DMS53 treated with DMSO at 0.1 percent for 48 hours (cell line): ENCODE results near the gene ARHGAP18.

ENCODE experiments used
- DNase-seq: peaks from one replicate; lab custom pipeline; 2025; ENCODE audit not compliant: unreplicated experiment; lab: John Stamatoyannopoulos, UW

Gene ARHGAP18

GRCh38 chr6:129726650-129727049 is 16.7 kb upstream of the ARHGAP18 start:
- DNase-seq = no peak

- DNase-seq = no peak
Measured at GRCh38 chr6:129725341-129725740, 15.4 kb upstream of the ARHGAP18 start.

DNA sequence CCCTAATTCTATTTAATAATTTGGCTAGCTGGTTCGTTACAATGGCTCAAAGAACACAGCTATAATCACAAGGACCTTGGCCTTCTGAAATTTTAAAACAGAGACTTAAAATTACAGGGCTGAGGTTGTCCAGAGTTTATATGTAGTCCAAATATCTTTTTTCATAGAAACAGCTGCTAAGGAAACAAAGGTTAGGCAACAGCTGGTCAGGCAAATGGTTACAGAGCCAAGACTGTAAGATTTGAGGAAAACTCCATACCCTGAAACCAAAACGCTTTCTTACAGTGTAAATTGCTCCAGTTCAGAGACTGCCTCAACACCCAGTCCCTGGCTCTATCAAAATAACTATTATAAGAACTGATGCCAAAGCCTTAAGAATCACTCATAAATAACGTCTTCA is 9.7 kb upstream of the ARHGAP18 start:
- no peak for DNase-seq

- no peak for DNase-seq
Measured at GRCh38 chr6:129717277-129717676, 7.3 kb upstream of the ARHGAP18 start.

GRCh38 chr6:129713806-129714333 is 3.9 kb upstream of the ARHGAP18 start:
- DNase-seq = no peak

- no peak for DNase-seq
Measured at GRCh38 chr6:129711271-129711631, 1.3 kb upstream of the ARHGAP18 start.

DNA sequence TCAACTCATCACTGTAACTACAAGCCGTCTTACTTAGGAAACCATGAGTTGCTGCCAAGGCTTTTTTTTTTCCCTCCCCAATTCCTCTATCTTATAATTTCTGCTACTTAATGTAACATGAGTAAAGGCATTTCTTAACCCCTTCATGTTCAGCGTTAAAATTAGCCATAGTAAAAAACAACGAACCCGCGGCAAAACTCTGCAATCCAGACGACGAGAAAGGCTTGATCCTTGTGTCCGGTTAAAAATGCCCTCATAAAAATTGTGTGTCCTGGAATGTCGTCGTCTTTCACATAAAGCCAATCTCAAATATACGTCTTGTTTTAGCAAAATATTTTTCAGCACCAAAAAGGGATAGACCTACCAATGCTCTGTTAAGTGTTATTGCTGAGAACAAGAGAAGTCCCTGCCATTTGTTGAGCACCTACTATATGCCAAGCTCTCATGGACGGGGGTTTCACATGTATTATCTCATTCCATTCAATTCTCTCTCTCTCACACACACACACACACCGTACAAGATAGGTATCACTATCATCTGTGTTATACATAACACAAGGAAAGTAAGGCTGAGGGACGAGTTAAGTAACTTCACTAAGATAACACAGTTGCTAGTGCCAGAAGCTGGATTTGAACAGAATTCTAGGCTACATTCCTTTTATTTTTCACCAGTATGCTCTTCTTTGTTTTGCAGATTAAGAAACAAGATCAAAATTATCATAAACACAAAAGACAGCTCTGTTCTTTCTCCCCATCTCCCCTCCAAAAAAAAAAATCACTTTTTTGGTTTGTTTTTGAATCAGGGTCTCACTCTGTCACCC is 683 bp upstream of the ARHGAP18 start:
- no peak for DNase-seq

- DNase-seq = no peak
Measured at GRCh38 chr6:129709196-129709768, 695 bp downstream of the ARHGAP18 start.

- DNase-seq = no peak
Measured at GRCh38 chr6:129708496-129709195, 1.3 kb downstream of the ARHGAP18 start.

GRCh38 chr6:129707882-129708495 is 2.0 kb downstream of the ARHGAP18 start:
- DNase-seq = no peak

GRCh38 chr6:129707028-129707427 is 2.9 kb downstream of the ARHGAP18 start:
- no peak for DNase-seq

GRCh38 chr6:129705212-129705611 is 4.8 kb downstream of the ARHGAP18 start:
- no peak for DNase-seq

GRCh38 chr6:129704708-129705107 is 5.3 kb downstream of the ARHGAP18 start:
- no peak for DNase-seq

DNA sequence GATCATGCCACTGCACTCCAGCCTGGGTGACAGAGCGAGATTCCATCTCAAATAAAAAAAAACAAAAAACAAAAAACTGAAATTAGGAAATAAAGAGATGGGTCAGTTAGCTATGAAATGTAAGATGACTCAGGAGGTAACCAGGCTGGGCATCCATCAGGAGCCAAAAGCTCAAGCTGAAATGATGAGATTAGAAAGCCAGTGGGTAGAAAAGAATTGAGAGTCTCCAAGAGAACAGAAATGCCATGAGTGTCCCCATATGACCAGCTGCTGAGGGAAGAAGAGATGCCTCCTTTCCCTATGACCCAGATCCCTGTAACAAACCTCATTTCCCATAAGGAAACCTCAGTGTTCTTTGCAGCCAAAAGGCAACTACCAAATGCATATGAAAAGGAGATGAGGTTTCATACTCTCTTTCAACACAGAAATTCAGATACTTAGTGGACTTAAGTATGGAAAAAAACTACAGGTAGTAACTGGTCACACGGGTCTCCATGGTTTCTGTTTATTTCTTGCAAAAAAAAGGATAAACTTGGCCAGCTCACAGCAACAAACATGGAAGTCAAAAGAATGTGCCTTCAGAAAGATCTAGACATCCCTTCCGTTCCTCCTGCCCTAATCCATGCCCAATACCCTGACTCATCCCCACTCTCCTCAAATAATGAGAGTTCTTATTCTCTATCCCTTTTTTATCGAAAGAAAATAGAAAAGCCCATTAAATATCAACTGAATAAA is 8.1 kb downstream of the ARHGAP18 start:
- DNase-seq = no peak

DNA sequence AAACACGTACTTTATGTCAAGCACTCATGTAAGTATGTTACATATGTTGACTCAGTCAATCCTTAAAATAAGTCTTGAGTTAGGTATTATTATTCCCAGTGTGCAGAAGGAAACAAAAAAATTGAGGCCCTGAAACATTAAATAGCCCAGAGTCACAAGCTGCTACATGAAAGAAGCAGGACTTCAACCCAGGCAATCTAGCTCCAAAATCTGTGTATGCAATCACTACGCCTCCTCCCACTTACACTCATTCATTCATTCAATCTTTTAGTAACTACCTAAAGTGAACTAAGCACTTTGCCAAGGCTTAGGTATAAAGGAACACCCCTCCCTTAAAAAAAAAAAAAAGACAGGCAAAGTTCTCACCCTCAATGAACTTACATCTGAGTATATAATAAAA is 9.3 kb downstream of the ARHGAP18 start:
- DNase-seq = no peak

GRCh38 chr6:129699659-129700058 is 10.3 kb downstream of the ARHGAP18 start:
- no peak for DNase-seq

- DNase-seq = no peak
Measured at GRCh38 chr6:129698430-129698829, 11.5 kb downstream of the ARHGAP18 start.

DNA sequence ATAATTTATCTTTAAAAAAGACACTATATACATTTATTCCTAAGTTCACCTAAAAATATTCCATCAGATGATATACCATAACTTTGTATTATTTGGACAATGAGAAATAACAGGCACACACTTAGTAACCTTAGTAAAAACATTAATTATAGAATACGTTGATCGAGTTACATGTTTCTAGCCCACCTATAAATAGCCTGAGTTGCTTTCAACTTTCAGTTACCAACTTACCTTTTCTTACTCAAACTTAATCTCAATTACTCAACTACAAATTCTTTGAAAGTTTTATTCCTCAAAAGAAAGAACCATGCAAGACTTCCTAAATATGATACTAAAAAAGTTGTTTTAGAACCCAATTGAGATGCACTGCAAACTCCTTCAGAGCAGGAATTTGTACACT is 12.2 kb downstream of the ARHGAP18 start:
- no peak for DNase-seq

DNA sequence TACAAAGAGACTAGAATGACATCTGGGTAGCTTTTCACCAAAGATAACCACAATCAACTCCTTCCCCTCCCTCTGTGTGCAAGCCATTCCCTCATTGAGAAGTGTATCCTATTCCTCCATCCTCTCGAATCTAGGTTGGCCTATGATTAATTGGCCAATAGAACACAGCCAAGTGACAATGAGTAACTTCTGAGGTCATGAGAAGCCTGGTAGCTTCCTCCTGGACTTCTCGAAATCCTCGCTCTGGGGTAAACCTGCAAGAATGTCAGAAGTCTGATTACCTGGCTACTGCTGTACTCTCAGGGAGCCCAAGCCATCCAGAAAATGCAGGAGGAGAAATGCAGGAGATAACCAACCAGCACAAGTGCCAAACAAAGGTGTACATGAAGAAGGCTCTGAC is 13.1 kb downstream of the ARHGAP18 start:
- DNase-seq = no peak

DNA sequence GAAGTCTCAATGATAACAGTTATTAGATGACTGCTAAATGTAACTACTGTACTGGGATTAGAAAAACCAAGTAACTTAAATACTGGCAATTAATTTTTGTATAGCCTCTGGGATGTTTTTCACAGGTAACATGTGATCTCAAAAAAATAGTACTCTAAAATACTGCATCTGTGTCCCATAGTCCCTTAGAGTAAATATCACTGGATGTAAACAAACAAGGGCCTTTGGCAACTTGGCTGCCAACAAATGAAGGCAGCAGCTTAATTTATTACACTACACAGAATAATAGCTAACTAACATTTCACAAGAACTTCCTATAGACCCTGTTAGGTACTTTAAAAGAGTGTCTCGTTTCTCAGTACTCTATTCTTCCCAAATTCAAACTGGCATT is 14.0 kb downstream of the ARHGAP18 start:
- no peak for DNase-seq
